Skin epidermis (tissue), 12 donors: ENCODE data around the gene PAFAH1B1.
"Not testable (repeated sequence)": the region's sequence is repeated elsewhere in the genome, so short reads cannot be mapped to it uniquely, and the experiment has no call there.

ENCODE experiments used
- H3K27ac ChIP-seq, 21 experiments: fragments of 200-600 bp; sonication (generic) in 11 of 21; one replicate each; pipeline ENCODE4 v1.5.0; 2020; ENCODE audit warnings: mild to moderate bottlenecking in 3 of 21, inconsistent platforms in 2 of 21, moderate library complexity in 2 of 21
- H3K4me3 ChIP-seq, 7 experiments: fragments of 200-600 bp; sonication (generic) in 2 of 7; one replicate each; pipeline ENCODE4 v1.5.0; 2020; ENCODE audit warnings: inconsistent platforms in 2 of 7, mild to moderate bottlenecking in 2 of 7, moderate library complexity in 1 of 7

The PAFAH1B1 gene

DNA sequence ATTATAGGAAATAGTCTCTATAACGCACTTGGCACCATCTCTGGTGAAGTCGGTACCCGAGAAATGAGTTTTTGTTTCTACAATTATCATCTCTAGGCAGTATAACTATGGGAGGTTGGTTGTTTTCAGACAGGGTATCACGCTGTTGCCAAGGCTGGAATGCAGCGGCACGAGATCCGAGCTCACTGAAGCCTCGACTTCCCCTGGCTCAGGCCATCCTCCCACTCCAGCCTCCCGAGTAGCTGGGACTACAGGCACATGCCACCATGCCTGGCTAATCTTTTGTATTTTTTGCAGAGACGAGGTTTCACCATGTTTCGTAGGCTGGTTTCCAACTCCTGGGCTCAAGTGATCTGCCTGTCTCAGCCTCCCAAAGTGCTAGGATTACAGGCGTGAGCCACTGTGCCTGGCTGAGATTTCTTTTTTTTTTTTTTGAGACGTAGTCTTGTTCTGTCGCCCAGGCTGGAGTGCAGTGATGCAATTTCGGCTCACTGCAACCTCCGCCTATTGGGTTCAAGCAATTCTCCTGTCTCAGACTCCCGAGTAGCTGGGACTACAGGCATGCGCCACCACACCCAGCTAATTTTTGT, 105.9 kb downstream of the PAFAH1B1 start:
- not testable (repeated sequence) for H3K4me3 ChIP-seq, H3K27ac ChIP-seq

- H3K4me3 ChIP-seq: no peak overlapping the region
- H3K27ac ChIP-seq: no peak overlapping the region
Observed at GRCh38 chr17:2700030-2700490, 106.6 kb downstream of the PAFAH1B1 start.

DNA sequence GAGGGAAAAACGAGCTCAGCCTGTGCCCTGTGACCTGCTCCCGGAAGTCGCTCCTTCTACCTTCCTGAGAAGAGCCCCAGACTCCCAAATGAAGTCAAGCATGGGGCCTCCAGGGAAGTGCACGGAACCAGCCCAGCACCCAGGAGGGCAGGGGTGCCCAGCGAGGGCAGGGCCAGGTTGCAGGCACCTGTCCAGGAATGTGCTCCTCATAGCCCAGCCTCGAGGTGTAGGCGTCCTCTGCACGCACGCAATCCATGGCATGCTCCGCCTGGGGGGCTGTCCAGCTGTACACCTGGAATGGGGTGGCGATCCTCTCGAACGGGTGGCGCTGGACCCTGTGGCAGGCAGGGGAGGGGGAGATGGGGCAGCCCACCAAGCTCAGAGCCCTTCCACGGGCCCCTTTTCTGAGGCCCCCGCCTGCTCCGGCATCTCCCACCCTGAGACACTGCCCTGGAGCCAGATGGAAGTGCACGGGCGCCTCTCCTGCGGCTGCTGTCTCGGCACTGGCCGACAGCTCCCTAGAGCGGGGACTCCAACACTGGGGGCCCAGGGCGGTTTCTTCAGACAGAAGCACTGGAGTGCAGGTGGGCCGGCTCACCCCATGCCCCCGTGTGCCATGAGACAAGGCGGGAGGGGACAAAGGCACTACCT, 107.2 kb downstream of the PAFAH1B1 start:
- no peak overlapping the region for H3K27ac ChIP-seq
- no peak overlapping the region for H3K4me3 ChIP-seq

GRCh38 chr17:2701161-2701995, 107.9 kb downstream of the PAFAH1B1 start:
- H3K4me3 ChIP-seq: no peak overlapping the region
- H3K27ac ChIP-seq: no peak overlapping the region

DNA sequence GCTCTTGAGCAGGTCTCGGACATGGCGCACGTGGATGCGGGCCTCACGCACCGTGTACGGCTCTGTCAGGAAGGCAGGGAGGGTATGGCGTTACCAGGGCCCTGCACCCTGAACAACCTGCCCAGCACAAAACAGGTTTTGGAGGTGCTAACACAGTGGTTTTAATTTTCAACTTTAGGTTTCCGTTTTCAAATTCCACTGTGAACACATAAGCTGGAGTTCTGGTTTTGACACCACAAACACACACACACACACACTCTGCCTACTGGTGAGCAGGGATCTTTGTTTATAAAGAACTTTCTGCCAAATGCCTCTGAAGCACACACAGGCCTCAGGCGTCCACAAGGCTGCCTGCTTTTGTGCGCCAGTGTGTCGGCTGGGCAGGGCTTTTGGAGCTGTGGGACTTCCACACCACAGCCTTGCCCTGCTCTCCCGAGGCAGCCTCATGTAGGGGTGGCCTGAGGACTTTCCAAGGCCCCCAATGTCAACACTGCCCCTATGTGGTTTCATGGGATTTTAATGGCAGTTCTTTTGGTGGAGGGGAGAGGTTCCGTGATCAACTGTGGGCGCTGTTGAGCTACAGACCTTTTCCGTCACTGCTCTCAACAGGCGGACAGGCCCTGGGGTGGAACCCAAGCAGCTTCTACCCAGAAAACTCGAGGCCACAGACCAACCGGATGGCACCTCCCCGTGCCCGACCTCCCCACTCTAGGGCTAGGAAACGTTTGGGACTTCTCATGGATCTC, 108.7 kb downstream of the PAFAH1B1 start:
- H3K27ac ChIP-seq: no peak overlapping the region
- no peak overlapping the region for H3K4me3 ChIP-seq

DNA sequence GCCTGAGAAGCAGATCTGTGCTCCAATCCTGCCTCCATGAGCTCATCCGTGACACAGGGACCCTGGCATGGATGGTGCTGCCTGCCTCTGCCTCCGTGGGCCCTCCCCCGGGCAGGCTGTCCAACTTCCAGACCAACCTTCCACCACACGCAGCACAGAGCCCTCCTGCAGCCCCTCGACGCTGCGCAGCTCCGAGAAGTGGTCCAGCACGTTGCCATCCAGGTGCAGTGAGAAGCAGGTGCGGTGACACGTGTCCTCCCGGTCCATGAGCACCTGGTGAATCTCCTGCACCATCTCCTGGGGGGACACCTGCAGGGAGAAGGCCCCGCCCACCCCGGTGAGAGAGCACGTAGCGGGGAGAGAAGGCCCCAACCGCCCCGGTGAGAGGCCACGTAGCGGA, 109.7 kb downstream of the PAFAH1B1 start:
- Histone ChIP-seq H3K4me3 (no peak overlapping the region), H3K27ac (no peak overlapping the region)

GRCh38 chr17:2703606-2704005, 110.2 kb downstream of the PAFAH1B1 start:
- Histone ChIP-seq H3K4me3 (no peak overlapping the region), H3K27ac (no peak overlapping the region)

DNA sequence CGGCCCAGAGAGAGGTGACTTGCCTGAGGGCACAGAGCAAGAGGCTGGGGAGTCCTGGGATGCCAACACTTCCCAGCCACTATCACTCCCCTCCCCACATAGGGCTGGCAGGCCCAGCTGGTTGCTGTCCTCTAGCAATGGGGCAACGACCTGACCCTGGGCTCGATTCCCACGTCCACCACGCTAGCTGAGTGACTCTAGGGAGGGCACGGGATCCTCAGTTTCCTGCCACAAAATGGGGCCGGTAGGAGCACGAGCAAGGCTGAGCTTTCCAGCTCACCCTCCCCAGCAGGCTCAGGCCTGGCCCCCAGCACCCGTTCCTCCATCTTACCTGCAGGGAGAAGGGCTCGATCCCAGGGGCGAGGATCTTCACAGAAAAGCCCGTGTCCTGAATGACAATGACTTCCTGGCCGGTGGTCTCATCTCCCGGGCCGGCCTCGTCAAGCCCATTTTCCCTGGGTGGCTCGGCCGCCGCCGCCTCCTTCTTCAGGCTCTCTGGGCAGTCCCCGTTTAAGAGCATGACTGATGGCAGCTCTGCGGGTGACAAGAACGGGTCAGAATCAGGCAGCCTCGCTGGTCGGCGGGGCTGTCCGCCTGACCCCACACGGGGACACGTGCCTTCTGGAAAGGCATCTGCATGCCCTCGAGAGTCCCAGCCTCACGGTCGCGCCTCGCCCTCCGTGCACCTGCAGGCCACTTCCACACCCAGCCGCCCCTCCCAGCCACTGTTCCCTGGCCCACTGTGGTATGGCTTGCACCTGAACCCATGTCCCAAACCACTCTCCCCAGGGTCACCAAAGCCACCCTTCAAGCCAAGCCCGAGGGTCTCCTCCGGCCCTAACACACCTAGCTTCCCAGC, 110.8 kb downstream of the PAFAH1B1 start:
- Histone ChIP-seq H3K4me3 (no peak overlapping the region), H3K27ac (no peak overlapping the region)

GRCh38 chr17:2704890-2705248, 111.4 kb downstream of the PAFAH1B1 start:
- Histone ChIP-seq H3K4me3 (no peak overlapping the region), H3K27ac (no peak overlapping the region)

GRCh38 chr17:2705263-2705662, 111.8 kb downstream of the PAFAH1B1 start:
- H3K27ac ChIP-seq: no peak overlapping the region
- no peak overlapping the region for H3K4me3 ChIP-seq

DNA sequence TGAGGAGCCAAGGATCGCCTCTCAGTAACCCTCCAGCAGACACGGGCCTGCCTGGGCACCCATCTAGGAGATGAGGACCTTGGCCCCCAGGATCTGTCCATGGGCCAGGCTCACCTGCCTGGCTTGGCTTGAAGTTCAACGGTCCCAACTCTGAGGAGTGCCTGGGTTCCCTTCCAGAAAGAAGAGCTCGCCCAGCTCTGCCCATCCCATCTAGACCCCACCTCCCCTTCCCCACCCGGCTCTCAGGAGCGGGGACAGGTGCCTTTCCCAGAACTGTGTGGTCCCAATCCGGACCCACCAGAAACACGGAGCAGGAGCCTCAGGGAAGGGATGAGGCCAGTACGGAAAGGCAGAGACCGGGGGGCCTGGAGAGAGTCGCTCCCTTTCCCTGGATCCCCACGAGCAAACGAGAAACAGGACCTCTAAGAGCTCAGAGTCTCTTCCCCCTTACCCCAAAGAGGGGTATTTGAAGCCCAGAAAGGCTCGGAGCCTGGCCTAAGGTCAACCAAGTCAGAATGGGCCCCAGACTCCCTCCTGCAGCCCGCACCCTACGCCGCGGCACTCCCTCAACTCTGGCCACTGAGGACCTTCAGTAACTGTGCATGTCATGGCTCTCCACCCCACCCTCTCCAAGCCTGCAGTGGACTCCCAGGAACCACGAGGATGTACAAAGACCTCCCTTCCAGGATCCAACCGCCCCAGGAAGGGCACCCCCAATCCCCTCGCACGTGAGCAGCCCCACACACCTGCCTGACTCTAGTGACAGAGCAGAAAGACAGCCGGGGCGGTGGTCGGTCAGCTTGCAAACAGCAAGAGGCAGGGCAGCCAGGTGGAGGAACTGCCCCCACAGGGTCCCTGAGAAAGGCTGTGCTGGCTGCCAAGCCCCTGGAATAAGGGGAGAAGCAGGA, 112.7 kb downstream of the PAFAH1B1 start:
- H3K4me3 ChIP-seq: no peak overlapping the region
- no peak overlapping the region for H3K27ac ChIP-seq

DNA sequence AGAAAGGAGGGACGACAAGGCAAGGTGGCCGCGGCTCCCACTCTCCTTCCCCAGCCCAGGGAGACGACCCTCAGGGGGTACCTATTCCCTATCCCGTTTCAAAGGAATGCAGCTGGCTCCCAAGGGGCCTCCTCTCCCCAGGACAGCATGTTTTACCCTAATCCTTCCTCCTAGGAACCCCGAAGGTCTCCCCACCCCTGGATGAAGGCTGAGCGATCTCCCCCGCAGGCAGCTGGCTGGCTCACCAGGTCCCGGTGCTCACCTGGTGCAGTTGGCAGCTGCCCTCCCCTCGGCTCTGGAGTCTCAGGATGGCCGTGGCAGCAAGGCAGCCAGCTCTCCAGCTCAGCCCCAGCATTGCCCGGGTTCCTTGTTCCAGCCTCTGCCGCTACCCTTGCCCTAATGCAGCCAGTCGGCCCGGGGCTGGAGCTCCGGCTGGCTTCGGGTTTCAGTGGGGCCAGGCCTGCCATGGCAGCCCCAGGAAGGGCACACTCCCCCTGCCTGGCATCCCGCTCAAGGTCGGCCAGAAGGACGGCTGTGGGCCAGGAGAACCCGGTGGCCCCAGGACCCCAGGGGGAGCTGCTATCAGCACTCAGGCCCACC, 113.6 kb downstream of the PAFAH1B1 start:
- H3K27ac ChIP-seq: peak overlapping the region in 7 of 21 experiments; percentile 39 to 93 (median 89)
- H3K4me3 ChIP-seq: peak overlapping the region in 1 of 7 experiments; percentile 3

GRCh38 chr17:2707721-2708584, 114.5 kb downstream of the PAFAH1B1 start:
- peak overlapping the region in 1 of 7 experiments; percentile 76 for H3K4me3 ChIP-seq
- peak overlapping the region in 15 of 21 experiments; percentile 39 to 96 (median 89) for H3K27ac ChIP-seq

GRCh38 chr17:2708585-2709182, 115.2 kb downstream of the PAFAH1B1 start:
- Histone ChIP-seq H3K27ac (peak overlapping the region in 19 of 21 experiments; percentile 7 to 96 (median 87)), H3K4me3 (peak overlapping the region in 4 of 7 experiments; percentile 76 to 95 (median 89))

DNA sequence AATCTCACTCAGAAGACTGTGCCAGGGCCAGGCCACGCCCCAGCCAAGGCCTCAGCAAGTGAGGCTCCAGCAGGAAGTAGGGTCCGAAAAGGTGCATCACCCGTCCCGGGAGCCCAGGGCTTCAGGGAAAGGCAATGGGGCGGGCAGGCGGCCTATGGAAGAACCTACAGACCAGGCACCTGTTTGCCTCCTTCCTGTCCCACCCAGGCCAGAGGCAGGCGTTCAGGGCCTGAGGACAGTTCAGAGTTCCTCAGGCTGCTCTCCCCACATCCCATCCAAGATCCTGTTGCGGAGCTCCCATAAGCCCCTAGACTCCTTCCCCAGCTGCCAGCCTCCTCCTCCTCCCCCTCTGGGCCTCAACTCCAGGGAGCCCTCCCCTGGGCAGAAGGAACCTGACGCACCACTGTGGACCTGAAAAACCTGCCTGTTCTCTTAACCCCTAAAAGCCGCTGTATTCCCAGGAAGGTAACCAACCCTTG, 115.8 kb downstream of the PAFAH1B1 start:
- peak overlapping the region in 19 of 21 experiments; percentile 67 to 96 (median 87) for H3K27ac ChIP-seq
- H3K4me3 ChIP-seq: peak overlapping the region in 6 of 7 experiments; percentile 2 to 95 (median 84)
